LHCN-M2 (cell line): ENCODE results near the gene PHF21B. TPM values are rescaled to one million over a fixed set of nuclear protein-coding genes. Genes with fewer than 3 reads are reported as not detected.
"Not testable (repeated sequence)": the region's sequence is repeated elsewhere in the genome, so short reads cannot be mapped to it uniquely, and the experiment has no call there.

Experiments
- DNase-seq: peaks from one replicate; pipeline ENCODE4 v3.0.0-alpha.2; 2012; ENCODE audit warnings: low read depth
- polyA plus RNA-seq: library from polyadenylated mRNA; unstranded; fragments of >200 nt; gene quantifications from one replicate; pipeline ENCODE4 v1.2.1, GENCODE V29; 2012; ENCODE audit warnings: missing spikeins
- total RNA-seq: library from RNA; depleted of rRNA; stranded (reverse); fragments of >200 nt; gene quantifications from 2 replicates; pipeline ENCODE4 v1.2.3, GENCODE V29; 2014; rRNA removed

Gene PHF21B
- 0.98 and 1.4 TPM in 2 replicates for total RNA-seq
- 0.05 TPM for polyA plus RNA-seq

- peak; percentile 50 for DNase-seq
Observed at GRCh38 chr22:45009606-45010531, at the start of gene PHF21B. PHF21B (minus strand) TSS chr22:45010005; CDS start chr22:45009549, 456 bp downstream.

- peak; percentile 95 for DNase-seq
Observed at GRCh38 chr22:45059296-45059695, 49.5 kb upstream of the PHF21B start.

- peak; percentile 34 for DNase-seq
Observed at GRCh38 chr22:45058622-45058912, 48.8 kb upstream of the PHF21B start.

GRCh38 chr22:45055936-45056335, 46.1 kb upstream of the PHF21B start:
- no peak for DNase-seq

- DNase-seq: no peak
Observed at GRCh38 chr22:45053571-45053970, 43.8 kb upstream of the PHF21B start.

GRCh38 chr22:45053094-45053493, 43.3 kb upstream of the PHF21B start:
- DNase-seq: no peak

GRCh38 chr22:45052665-45053064, 42.9 kb upstream of the PHF21B start:
- DNase-seq: not testable (repeated sequence)

- no peak for DNase-seq
Observed at GRCh38 chr22:45051946-45052345, 42.1 kb upstream of the PHF21B start.

- no peak for DNase-seq
Observed at GRCh38 chr22:45051419-45051818, 41.6 kb upstream of the PHF21B start.

GRCh38 chr22:45047260-45047659, 37.5 kb upstream of the PHF21B start:
- no peak for DNase-seq

GRCh38 chr22:45045208-45045607, 35.4 kb upstream of the PHF21B start:
- DNase-seq: no peak

- DNase-seq: no peak
Observed at GRCh38 chr22:45042263-45042662, 32.5 kb upstream of the PHF21B start.

GRCh38 chr22:45039133-45039532, 29.3 kb upstream of the PHF21B start:
- no peak for DNase-seq

- DNase-seq: peak; percentile 59
Observed at GRCh38 chr22:45036154-45036553, 26.3 kb upstream of the PHF21B start.

- DNase-seq: no peak
Observed at GRCh38 chr22:45034821-45035220, 25.0 kb upstream of the PHF21B start.

GRCh38 chr22:45034156-45034555, 24.4 kb upstream of the PHF21B start:
- no peak for DNase-seq

GRCh38 chr22:45033136-45033535, 23.3 kb upstream of the PHF21B start:
- peak; percentile 75 for DNase-seq

GRCh38 chr22:45031629-45032403, 22.0 kb upstream of the PHF21B start:
- no peak for DNase-seq

- no peak for DNase-seq
Observed at GRCh38 chr22:45029501-45029900, 19.7 kb upstream of the PHF21B start.

- no peak for DNase-seq
Observed at GRCh38 chr22:45026511-45026910, 16.7 kb upstream of the PHF21B start.

- DNase-seq: no peak
Observed at GRCh38 chr22:45023431-45023830, 13.6 kb upstream of the PHF21B start.

- no peak for DNase-seq
Observed at GRCh38 chr22:45019861-45020655, 10.3 kb upstream of the PHF21B start.
